22Rv1 (cell line): ENCODE data around the gene TRPC4AP.

Experiments used
- H3K27ac ChIP-seq: fragments of 450-650 bp; 2 replicates; pipeline ENCODE4 v1.5.1; 2017
- CTCF ChIP-seq: fragments of 450-650 bp; IDR thresholded peaks from 2 replicates; pipeline ENCODE4 v1.5.1; 2017; ENCODE audit warnings: mild to moderate bottlenecking
- ZFX ChIP-seq: fragments of 450-650 bp; IDR thresholded peaks from 2 replicates; pipeline ENCODE4 v1.6.1; 2017; ENCODE audit warnings: antibody characterized with exemption, borderline replicate concordance

The TRPC4AP gene

GRCh38 chr20:35011589-35012226, 80.9 kb downstream of the TRPC4AP start:
- no peak for TF ChIP-seq ZFX
- no peak for TF ChIP-seq CTCF
- no peak overlapping the region for H3K27ac ChIP-seq

- TF ChIP-seq ZFX = no peak
- TF ChIP-seq CTCF = no peak
- H3K27ac ChIP-seq = no peak overlapping the region
Measured at GRCh38 chr20:35010405-35011192, 82.0 kb downstream of the TRPC4AP start.

DNA sequence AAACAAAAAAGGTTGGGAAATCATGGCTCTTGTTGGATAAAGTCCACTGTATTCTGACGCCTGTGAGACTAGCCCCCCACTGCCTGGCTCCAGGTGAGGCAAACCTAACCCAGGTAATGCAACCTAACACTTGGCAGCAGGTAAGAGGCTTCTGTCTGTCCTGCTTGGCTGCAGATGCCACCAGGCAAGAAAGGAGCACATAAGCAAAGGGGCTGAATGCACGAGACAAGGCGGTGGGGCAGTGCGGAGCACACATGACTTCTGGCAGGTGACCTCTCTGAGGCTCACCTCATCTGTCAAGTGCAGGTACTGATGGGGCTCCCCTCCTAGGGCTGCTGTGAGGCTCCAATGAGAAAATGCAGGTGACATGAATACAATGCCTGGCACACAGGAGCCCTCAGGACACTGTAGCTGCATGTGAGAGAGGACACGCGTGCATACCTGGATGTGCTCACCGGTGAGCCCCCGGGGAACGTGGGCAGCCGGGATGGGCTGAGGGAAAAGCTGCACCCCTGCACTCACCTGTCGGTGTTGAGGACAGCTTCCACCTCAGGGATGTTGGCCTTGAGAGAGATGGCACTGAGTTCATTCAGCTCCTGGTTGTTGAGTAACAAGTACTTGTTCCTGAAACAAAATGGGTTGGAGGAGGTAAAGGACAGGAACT, 82.8 kb downstream of the TRPC4AP start:
- H3K27ac ChIP-seq = no peak overlapping the region
- no peak for TF ChIP-seq CTCF
- no peak for TF ChIP-seq ZFX

DNA sequence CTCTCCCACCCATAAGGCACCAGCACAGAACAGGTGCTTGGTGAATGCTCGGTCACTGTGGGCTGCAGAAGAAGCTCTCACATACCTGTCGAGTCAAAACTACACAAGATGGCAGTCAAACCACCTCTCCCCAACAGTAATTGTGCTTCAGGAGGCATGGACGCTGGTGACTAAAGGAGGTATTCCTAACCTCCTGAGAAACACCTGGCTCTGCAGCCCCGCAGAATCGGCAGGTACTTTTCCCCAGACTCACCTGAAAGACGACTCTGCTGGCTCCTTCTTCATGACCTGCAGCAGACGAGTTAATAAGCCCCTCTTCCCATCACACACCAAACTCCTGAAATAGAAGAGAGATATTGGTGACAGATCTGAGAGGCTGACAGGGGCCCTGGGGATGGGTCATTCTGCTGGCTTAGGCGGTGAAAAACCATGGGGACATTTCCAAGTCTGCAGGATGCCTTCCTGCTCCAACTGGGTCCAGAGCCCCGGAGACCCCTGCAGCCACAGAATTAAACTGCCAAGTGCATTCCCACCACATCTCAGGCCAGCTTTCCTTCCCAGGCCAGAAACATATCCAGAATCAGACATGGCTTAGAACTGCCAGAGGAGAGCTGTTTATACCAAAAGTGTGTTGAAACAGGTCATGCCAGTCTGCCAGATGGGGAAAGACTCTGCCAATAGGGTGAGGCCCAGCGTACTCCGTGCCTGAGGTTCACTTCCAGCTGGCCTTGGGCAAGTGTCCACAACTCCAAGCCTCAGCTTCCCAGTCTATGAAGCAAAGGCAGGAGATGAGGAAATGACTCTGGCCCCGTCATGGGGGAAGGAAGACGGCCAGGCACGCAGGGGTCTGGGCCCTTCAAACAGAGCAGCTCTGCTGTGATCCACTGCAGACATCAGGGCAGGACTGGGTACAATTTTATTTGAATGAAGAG, 83.9 kb downstream of the TRPC4AP start:
- TF ChIP-seq ZFX (no peak), CTCF (no peak)
- no peak overlapping the region for H3K27ac ChIP-seq

DNA sequence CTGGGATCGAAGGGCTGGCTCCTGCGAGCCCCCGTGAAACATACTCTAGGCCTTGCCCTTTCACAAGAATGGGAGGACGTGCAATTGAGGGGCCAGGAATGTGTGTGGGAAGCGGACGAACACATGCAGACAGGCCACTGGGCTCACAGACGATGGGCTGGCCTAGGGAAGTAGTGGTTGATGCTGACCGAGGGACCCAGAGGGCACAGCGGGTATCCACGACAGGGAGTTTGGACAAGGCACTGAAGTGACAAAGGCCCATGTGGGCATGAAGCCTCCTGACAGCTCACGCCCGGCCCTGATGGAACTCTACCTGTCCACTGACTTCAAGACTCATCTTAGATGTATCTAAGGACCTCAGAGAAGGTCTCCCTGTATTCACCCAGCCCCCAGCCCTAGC, 84.7 kb downstream of the TRPC4AP start:
- no peak overlapping the region for H3K27ac ChIP-seq
- TF ChIP-seq ZFX (no peak), CTCF (no peak)

DNA sequence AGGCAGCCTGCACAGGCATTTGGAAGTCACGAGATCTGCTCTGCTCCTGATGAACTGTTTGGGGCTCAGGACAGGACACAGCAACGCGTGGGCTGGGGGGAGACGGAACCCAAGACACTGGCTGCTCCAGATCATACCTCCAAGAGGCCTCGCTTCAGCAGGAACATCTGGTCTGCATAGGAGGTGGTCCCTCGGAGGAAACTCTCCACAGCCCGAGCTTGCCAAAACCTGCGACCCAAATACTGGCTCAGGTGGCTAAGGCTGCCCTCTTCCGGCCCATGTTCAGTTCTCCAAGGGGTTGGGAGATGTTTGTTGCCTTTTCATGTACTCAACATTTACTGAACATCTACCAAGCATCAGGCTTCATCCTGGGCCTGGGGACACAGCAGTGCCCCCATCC, 85.2 kb downstream of the TRPC4AP start:
- no peak overlapping the region for H3K27ac ChIP-seq
- TF ChIP-seq CTCF (no peak), ZFX (no peak)
